Measurements from ENCODE around the gene HLA-C.
"Not testable (repeated sequence)": the region's sequence is repeated elsewhere in the genome, so short reads cannot be mapped to it uniquely, and the experiment has no call there.

Gene HLA-C

GRCh38 chr6:31293343-31293742 is 21.5 kb upstream of the HLA-C start:
- no peak overlapping the region for H3K4me3 ChIP-seq (ENCODE audit: control insufficient read depth, low read depth, low read length)
- no peak for TF ChIP-seq CTCF (IDR thresholded peaks at IDR 0.05; ENCODE audit: control insufficient read depth, insufficient read depth, low read depth, low read length, missing control alignments)
- DNase-seq (ENCODE audit: low read depth), result no peak

GRCh38 chr6:31289788-31290187 is 17.9 kb upstream of the HLA-C start:
- TF ChIP-seq CTCF (IDR thresholded peaks at IDR 0.05; ENCODE audit: control insufficient read depth, insufficient read depth, low read depth, low read length, missing control alignments), result no peak
- DNase-seq (ENCODE audit: low read depth), result no peak
- H3K4me3 ChIP-seq (ENCODE audit: control insufficient read depth, low read depth, low read length), result no peak overlapping the region

GRCh38 chr6:31287619-31288018 is 15.7 kb upstream of the HLA-C start:
- H3K4me3 ChIP-seq (ENCODE audit: control insufficient read depth, low read depth, low read length), result no peak overlapping the region
- no peak for TF ChIP-seq CTCF (IDR thresholded peaks at IDR 0.05; ENCODE audit: control insufficient read depth, insufficient read depth, low read depth, low read length, missing control alignments)
- no peak for DNase-seq (ENCODE audit: low read depth)

GRCh38 chr6:31285982-31286381 is 14.1 kb upstream of the HLA-C start:
- H3K4me3 ChIP-seq (ENCODE audit: control insufficient read depth, low read depth, low read length), result no peak overlapping the region
- TF ChIP-seq CTCF (IDR thresholded peaks at IDR 0.05; ENCODE audit: control insufficient read depth, insufficient read depth, low read depth, low read length, missing control alignments), result no peak
- no peak for DNase-seq (ENCODE audit: low read depth)

- no peak for DNase-seq (ENCODE audit: low read depth)
- TF ChIP-seq CTCF (IDR thresholded peaks at IDR 0.05; ENCODE audit: control insufficient read depth, insufficient read depth, low read depth, low read length, missing control alignments), result no peak
- no peak overlapping the region for H3K4me3 ChIP-seq (ENCODE audit: control insufficient read depth, low read depth, low read length)
Measured at GRCh38 chr6:31285486-31285885, 13.6 kb upstream of the HLA-C start.

GRCh38 chr6:31279647-31280046 is 7.8 kb upstream of the HLA-C start:
- H3K4me3 ChIP-seq (ENCODE audit: control insufficient read depth, low read depth, low read length); DNase-seq (ENCODE audit: low read depth): not testable (repeated sequence)

GRCh38 chr6:31272836-31273626 is 1.1 kb upstream of the HLA-C start:
- TF ChIP-seq CTCF (IDR thresholded peaks at IDR 0.05; ENCODE audit: control insufficient read depth, insufficient read depth, low read depth, low read length, missing control alignments), result no peak
- no peak overlapping the region for H3K4me3 ChIP-seq (ENCODE audit: control insufficient read depth, low read depth, low read length)
- no peak for DNase-seq (ENCODE audit: low read depth)
